Measurements from ENCODE around the gene NLK.
"Not testable (repeated sequence)": the region's sequence is repeated elsewhere in the genome, so short reads cannot be mapped to it uniquely, and the experiment has no call there.

NLK gene

DNA sequence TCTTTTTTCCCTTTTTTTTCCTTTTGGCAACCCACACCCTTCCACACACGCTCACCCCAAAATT, at the start of gene NLK:
Gene NLK (plus strand): TSS at position 21 of the 64 bp plus-strand sequence. CDS start 197 bp downstream, outside the sequence.
- DNase-seq (ENCODE audit: low spot score): no peak

DNA sequence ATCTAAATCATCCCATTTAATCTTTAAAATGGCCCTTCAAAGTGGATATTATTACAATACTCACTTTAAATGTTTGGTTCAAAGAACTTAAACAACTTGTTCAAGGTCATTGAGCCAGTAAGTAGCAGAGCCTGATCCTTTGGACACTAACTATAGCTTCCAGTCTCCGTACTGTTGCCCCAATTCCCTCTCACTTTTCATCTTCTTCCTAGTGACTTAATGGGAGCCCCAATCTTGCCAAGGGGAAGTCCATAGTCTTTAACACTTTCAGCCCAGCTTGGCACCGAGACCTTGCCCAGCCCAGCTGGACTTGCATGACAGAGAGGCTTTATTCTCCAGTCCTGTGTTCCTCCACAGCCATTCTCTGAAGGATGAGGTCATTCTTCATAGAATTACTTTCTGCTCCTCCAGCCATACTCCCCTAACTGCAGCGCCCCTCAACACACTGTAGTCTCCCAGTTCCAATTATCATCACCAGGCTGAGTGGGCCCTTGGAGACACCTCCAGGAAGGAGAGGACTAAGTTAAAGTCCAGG, 49.2 kb upstream of the NLK start:
- DNase-seq (ENCODE audit: low spot score): no peak

DNA sequence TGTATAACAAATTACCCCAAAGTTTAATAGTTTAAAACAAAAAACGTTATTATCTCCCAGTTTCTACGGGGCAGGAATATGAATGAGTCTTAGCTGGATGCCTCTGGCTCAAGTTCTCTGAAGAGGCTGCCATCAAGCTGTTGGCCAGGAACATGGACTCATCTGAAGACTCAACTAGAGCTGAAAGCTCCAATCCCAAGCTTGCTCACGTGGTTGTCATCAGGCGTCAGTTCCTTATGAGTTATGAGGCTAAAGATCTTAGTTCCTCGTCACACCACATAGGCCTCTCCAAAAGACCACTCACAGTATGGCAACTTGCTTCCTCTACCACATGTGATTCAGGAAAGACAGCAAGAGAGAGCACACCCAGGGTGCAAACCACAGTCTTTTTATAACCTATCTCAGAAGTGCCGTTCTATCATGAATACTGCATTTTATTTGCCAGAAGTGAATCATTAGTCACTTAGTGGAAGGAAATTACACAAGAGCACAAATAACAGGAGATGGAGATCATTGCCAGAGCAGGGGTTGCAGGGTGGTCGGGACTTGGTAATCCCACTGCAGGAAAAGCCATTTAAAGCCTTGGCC, 48.7 kb upstream of the NLK start:
- DNase-seq (ENCODE audit: low spot score): no peak

DNA sequence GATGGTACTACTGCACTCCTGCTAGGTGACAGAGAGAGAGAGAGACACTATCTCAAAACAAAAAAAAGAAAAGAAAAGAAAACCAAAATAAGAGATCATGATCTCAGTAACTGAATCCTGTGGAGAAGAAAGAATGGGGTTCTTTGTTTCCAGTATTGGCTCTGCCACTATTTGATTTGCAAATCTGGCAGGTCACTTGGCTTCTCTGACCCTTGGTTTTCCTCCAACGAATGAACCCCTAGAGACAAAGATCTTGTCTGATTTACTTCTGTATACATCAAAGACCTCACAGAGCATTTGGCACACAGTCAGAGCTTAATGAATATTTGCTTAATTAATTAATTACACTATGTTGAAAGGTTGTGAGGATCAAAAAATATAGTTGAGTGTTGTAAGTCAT, 47.9 kb upstream of the NLK start:
- no peak for DNase-seq (ENCODE audit: low spot score)

DNA sequence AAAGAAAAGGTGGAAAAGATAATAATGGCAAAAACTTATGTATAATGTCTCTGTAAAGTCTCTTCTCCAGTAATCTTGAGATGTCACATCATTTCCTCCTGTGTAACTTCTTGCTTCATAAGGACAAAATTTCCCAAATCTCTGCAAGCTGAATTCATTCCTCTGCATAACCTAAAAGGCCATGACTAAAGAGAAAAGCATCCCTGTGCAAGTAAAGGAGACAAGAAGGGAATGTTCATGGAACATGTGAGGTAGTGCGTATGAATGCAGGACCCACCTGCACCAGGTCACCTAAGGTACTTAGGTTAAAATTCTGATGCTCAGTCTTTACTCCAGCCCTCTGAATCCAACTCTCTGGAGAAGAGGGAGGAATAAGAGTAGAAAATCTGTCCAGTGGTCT, 46.9 kb upstream of the NLK start:
- DNase-seq (ENCODE audit: low spot score): no peak

DNA sequence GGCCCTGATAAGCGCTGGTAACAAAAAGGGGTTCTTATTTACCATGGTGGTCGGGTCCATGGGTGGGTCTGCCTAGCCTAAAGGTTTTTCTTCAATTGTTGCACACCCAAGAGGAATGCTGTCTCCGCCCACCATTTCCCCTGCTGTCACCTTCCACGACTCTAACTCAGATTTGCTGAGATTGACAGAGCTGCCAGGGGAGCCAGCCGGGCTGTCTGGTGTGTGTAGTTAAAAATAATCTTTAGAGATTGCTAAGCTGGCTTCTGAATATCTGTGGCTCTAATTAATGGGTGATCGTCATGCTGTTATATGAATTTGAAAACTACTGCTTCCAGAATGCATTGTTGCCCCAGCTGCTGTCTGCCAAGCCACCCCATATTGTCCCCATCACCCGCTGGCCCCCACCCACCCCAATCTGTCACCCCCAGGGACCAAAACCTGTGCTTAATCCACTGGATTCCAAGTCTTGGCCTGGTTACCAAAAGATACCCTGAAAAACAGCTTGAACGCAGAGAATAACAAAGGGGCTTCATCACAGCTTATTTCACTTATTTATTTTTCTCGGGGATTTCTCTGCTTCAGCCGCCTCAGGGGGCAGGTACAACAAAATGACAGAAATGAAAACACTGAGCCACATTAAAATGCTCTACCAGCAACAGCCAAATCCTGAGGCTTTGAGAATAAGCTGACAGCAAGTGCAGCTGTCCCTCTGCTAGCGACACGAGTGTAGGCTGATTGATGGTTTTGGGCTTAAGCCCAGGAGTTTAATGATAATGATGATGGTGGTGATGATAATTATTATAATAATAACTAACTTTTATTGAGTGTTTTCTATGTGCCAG, 46.1 kb upstream of the NLK start:
- DNase-seq (ENCODE audit: low spot score): no peak

DNA sequence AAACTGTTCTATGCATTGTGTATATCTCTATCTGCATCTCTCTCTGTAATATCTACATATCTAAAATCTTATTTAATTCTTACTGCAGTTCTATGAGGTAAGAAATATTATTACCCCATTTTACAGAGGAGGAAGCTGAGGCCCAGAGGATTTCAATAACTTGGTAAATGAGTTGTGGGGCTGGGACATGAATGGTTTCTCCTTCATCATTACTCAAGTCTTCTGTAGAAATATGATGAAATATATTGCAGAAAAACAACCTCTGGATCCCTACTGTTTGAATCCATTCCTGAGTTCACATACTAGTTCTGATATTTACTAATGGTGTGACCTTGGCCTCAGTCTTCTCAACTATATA, 45.5 kb upstream of the NLK start:
- DNase-seq (ENCODE audit: low spot score): no peak

DNA sequence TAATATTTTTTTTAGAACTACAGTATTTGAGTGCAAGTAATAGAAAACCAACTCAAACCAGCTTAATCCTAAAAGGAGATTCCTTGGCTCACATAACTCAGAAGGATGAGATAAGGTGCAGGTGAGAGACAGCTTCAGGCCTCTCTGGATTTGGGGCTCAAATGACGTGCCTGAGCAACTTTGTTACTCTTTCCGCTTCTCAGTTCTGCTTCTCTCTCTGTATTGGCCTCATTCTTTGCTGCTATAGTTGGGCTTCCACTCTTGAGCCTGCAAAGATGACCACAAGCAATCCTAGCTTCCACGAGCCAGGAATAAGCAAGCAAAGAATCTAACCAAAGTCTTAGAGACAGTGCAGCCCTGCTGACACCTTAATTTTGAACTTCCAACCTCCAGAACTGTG, 45.0 kb upstream of the NLK start:
- DNase-seq (ENCODE audit: low spot score): no peak

DNA sequence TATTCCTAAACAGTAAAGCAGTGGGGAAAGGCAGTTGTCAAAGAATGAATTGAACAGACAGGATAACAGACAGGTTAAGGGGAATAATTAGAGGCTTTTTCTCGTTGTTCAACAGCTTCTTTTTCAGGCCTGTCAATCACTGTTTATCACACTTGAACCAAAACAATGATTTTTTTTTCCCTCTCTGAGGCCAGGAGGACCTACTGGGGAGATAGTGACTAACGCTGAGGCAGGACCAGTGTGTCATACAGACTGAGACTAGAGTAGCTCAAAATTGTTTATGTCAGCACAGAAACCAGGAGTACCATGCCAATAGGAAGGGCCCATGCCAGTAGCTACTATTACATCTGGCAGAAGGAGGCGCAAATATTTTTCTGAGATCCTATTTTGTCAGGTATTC, 41.3 kb upstream of the NLK start:
- DNase-seq (ENCODE audit: low spot score): no peak

DNA sequence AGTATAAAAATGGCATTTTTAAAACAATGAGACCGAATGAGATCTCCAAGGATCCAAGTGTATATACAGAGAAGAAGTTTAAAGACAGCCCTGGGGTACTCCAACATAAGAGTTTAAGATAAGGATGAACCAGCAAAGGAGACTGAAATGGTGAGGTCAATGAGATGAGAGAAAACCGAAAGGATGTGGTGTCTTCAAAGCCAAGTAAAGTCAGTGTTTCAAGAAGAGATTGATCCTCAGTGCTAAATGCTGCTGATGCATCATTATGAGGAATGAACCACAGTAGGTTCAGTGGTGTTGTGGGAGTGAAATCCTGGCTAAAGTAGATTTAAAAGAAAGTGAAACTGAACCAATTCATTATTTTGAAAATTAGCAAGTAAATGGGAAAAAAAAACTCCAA, 38.1 kb upstream of the NLK start:
- DNase-seq (ENCODE audit: low spot score): no peak

DNA sequence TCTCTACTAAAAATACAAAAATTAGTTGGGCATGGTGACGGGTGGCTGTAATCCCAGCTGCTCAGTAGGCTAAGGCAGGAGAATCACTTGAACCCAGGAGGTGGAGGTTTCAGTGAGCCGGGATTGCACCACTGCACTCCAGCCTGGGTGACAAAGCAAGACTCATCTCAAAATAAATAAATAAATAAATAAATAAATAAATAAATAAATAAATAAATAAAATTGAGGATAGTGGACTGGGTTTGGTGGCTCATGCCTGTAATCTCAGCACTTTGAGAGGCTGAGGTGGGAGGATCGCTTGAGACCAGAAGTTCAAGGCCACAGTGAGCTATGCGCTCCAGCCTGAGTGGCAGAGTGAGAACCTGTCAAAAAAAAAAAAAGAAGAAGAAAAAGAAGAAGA, 34.6 kb upstream of the NLK start:
- not testable (repeated sequence) for DNase-seq (ENCODE audit: low spot score)

DNA sequence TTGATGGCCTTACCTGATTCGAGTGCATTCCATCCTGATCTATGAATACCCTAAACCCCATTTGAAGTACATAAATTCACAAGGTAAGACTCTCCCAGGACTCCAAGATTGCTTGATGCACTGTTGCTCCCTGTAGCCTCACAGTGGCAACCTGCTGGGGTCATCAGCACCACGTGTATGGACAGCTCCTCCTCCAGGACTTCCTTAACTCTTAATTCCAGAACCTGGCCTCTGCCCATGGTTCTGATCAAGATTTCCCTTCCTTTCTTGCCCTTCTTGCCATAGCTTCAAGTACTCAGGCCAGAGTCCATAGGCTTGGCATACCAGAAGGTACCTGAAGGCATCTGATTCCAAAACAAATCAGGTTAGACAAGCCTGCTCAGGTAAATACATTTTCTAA, 34.0 kb upstream of the NLK start:
- peak; percentile 39 for DNase-seq (ENCODE audit: low spot score)

DNA sequence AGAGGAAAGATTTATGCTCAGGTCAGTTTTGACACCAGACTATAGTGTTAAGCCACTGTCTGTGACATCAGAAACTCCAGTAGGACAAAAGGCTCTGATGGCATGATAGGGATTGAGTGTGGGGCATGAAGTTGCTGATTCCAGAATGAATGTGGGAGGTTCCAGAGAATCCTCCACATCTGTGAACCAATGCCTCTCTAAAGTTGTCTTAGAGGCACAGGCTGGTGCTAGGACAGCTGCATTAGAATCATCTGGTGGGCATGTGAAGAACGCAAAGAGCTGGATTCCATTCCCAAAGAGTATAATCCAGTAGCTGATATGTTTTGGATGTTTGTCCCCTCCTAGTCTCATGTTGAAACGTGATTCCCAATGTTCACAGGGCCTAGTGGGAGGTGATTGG, 32.1 kb upstream of the NLK start:
- no peak for DNase-seq (ENCODE audit: low spot score)

DNA sequence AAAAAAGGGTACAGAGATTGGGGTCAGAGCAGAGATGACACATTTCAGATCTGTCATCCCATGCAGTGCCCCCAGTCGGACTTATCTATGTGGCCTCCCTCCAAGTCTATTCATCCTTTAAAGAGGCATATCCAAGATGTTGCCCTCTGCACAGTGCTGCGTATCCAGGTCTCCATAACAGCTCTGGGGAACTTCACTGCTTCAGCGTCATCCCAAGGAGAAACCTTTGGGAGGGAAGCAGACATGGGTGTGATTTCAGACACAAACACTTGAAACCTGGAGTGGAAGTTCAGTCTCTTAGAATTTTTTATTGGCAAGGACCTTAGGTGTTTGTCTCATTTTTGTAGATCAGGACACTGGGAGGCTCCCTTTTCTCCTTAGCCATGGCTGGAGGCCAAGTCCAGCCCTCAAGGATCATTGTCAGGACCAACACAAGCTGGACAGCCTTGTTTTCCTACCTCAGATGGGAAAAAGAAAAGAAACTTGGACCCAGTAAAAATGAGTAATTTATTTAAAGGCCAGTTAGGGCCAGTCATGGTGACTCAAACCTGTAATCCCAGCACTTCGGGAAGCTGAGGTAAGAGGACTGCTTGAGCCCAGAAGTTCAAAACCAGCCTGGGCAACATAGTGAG, 23.9 kb upstream of the NLK start:
- no peak for DNase-seq (ENCODE audit: low spot score)

DNA sequence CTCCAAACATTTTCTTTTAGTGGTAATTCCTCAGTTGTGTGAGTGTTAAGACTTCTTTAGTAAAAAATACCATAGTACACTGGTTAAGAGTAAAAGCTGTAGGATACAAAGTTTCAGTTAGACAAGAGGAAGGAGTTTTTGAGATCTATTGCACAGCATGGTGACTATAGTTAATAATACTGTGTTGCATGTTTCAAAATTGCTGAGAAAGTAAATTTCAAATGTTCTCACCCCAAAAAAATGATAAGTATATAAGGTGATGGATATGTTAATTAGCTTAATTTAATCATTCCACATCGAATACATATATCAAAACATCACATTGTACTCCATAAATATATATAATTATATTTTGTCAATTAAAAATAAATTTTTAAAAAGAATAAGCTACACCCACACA, 22.0 kb upstream of the NLK start:
- DNase-seq (ENCODE audit: low spot score): no peak

DNA sequence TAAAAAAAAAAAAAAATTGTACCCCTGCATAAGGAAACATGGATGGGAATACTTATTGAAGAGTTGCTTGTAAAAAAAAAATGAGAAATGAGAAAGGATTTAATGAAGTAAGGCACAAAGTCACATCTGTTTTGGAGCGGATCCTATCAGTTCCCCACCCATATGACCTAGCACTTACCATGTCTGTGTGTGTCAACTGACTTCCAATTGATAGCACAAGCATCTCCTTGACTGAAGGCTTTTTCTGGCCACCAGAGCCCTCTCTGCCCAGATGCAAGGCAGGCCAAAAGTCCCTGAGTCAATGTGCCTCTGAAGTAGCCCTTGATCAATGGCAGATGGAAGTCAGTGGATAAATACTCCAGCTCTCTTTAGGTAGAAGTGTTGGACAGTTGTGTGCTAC, 13.4 kb upstream of the NLK start:
- no peak for DNase-seq (ENCODE audit: low spot score)

DNA sequence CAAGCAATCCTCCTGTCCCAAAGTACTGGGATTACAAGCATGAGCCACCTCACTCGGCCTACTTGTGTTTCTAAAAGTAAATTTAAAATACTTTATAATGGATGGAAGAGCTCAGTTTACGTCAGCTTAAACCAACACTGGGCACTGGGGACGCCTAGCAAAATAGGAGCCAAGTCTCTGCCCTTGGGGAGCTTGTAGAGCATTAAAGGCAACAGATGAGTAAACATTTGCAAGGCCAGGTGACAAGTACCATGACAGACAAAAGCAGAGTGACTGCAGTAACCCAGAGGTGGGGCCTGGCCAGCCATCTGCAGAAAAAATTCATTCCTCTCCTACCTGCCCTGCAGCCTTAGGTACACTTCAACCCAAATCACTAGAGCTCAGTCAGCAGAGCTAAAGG, 12.1 kb upstream of the NLK start:
- DNase-seq (ENCODE audit: low spot score): no peak

DNA sequence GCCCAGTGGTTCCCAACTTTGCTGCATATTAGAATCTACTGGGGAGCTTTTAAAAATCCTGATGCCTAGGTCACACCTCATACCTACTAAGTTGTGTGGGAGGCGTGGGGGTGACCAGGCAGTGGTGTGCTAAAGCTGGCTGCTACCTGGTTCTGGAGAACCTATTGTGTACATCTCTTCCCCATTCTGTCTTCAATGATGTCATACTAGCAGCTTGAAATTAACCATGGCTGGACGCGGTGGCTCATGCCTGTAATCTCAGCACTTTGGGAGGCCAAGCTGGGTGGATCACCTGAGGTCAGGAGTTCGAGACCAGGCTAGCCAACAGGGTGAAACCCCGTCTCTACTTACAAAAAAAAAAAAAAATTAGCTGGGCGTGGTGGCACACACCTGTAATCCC, 11.3 kb upstream of the NLK start:
- DNase-seq (ENCODE audit: low spot score): no peak

DNA sequence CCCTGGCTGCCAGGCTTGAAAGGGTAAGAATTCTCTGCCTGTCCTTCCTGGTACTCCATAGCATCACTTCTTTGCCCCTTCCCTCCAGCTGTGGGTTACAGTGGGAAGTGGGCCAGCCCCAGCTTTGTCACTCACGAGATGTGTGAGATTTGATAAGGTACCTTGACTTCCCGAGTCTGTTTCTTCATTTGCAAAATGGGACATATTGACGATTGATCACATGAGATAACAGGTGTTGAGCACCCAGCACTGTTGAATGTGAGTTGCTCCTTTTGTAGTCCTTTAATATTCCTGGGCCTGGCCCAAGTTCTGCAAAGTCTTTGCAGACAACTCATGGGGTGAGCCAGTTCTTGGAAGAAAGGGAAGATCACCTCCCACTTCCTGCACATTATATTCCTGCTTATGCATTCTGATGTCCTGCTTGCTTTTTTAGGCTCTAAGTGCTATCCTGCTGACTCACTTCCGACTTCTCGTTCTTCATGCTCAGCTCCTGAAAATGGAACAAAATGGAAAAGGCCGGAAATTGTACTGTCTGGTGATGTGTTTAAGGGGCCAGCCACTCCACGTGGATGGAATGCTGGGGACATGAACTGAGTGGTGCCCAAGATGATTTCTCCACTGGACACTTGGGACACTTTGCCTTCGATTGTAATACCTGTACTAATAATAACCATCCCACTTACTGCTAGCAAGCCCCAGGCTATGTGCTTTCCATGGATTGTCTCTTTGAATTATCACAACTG, 8.3 kb upstream of the NLK start:
- peak; percentile 72 for DNase-seq (ENCODE audit: low spot score)

DNA sequence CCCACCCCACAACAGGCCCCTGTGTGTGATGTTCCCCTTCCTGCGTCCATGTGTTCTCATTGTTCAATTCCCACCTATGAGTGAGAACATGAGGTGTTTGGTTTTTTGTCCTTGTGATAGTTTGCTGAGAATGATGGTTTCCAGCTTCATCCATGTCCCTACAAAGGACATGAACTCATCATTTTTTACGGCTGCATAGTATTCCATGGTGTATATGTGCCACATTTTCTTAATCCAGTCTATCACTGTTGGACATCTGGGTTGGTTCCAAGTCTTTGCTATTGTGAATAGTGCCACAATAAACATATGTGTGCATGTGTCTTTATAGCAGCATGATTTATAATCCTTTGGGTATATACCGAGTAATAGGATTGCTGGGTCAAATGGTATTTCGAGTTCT, 7.0 kb upstream of the NLK start:
- not testable (repeated sequence) for DNase-seq (ENCODE audit: low spot score)

DNA sequence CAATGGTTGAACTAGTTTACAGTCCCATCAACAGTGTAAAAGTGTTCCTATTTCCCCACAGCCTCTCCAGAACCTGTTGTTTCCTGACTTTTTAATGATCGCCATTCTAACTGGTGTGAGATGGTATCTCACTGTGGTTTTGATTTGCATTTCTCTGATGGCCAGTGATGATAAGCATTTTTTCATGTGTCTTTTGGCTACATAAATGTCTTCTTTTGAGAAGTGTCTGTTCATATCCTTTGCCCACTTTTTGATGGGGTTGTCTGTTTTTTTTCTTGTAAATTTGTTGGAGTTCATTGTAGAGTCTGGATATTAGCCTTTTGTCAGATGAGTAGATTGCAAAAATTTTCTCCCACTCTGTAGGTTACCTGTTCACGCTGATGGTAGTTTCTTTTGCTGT, 6.6 kb upstream of the NLK start:
- DNase-seq (ENCODE audit: low spot score): not testable (repeated sequence)

DNA sequence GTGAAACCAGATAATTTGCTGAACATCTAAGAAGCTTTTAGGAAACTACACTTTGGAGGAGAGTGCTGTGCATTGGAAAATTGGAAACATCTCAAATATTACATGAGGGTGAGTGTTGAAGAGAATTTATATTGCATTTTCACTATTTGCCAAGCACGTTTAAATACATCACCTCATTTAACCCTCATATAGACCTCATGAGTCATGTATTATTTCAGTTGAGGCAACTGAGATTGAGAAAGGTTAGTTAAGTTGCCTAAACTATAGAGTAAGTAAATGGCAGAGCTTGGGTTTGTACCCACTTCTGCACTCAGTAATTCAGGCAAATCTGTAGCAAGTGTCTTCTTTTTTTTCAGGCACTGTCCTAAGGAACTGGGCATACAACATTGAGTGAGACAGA, 3.7 kb upstream of the NLK start:
- DNase-seq (ENCODE audit: low spot score): no peak

DNA sequence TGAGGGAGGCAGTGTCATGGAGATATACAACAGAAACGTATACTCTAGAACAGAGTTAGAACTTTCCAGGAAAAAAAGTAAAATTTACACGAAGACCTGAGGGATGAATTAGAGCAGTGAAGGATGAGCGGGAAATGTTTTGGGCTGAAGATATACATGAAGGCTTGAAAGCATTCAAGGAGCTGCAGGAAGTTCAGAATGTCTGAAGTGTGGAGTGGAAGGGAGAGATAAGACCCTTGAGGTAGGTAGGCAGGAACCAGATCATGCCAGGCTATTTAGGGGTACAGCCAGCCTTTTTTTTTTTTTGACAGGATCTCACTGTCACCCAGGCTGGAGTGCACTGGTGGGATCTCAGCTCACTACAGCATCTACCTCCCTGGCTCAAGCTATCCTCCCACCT, 3.2 kb upstream of the NLK start:
- DNase-seq (ENCODE audit: low spot score): no peak
